CD14-positive monocyte (primary cell): ENCODE measurements around the gene H6PD. TPM values are rescaled to one million over a fixed set of nuclear protein-coding genes. Genes with fewer than 3 reads are reported as not detected.

Source experiments
- DNase-seq, 3 donors: peaks; one replicate each; pipeline ENCODE4 v3.0.0-alpha.2; 2011 to 2022
- H2AFZ ChIP-seq: 2 replicates; pipeline ENCODE4 v1.6.0; 2012; ENCODE audit warnings: mild to moderate bottlenecking, low read depth, low read length, inconsistent platforms; ENCODE audit not compliant: insufficient read depth, poor library complexity, severe bottlenecking
- H3K27ac ChIP-seq, 2 donors: 1 replicate in 1 of 2; 2 replicates in 1 of 2; pipeline ENCODE4 v1.5.1; 2012 to 2013; ENCODE audit warnings: low read length in 2 of 2, control low read depth in 1 of 2, inconsistent platforms in 1 of 2, low read depth in 1 of 2, mild to moderate bottlenecking in 1 of 2
- H3K27me3 ChIP-seq, 2 donors: one replicate each; pipeline versions ENCODE4 v1.6.0 to v1.6.1; 2011 to 2013; ENCODE audit warnings: low read length in 2 of 2; ENCODE audit not compliant: control insufficient read depth in 2 of 2, insufficient read depth in 2 of 2
- H3K36me3 ChIP-seq, 2 donors: replicated peaks in 1 of 2; 1 replicate in 1 of 2; 2 replicates in 1 of 2; pipeline versions ENCODE4 v1.5.1 to v1.6.1; 2012 to 2013; ENCODE audit warnings: low read length in 2 of 2, control low read depth in 1 of 2, inconsistent platforms in 1 of 2, mild to moderate bottlenecking in 1 of 2; ENCODE audit not compliant: insufficient read depth in 2 of 2, control insufficient read depth in 1 of 2
- H3K4me1 ChIP-seq, 2 donors: 1 replicate in 1 of 2; 2 replicates in 1 of 2; pipeline versions ENCODE4 v1.5.1 to v1.6.1; 2012 to 2013; ENCODE audit warnings: low read length in 2 of 2, control low read depth in 1 of 2, inconsistent platforms in 1 of 2, mild to moderate bottlenecking in 1 of 2, moderate library complexity in 1 of 2; ENCODE audit not compliant: insufficient read depth in 2 of 2, control insufficient read depth in 1 of 2
- H3K4me2 ChIP-seq: replicated peaks from 2 replicates; pipeline ENCODE3; 2012; ENCODE audit warnings: low read length, moderate library complexity, mild to moderate bottlenecking; ENCODE audit not compliant: poor library complexity, severe bottlenecking; ENCODE audit errors: extremely low read depth
- H3K4me3 ChIP-seq, 3 experiments: fragments of 200-600 bp in 1 of 3; sonication (generic) in 1 of 3; replicated peaks in 1 of 3; 1 replicate in 2 of 3; 2 replicates in 1 of 3; pipeline ENCODE4 v1.5.1; 2011 to 2013; ENCODE audit warnings: low read length in 3 of 3, mild to moderate bottlenecking in 3 of 3, control low read depth in 2 of 3, low read depth in 2 of 3, inconsistent platforms in 1 of 3, moderate library complexity in 1 of 3
- H3K79me2 ChIP-seq: 2 replicates; pipeline ENCODE4 v1.6.0; 2012; ENCODE audit warnings: mild to moderate bottlenecking, control low read depth, inconsistent platforms, low read length, moderate library complexity; ENCODE audit not compliant: insufficient read depth
- H3K9ac ChIP-seq: 2 replicates; pipeline ENCODE4 v1.6.0; 2017; ENCODE audit warnings: low read length, mild to moderate bottlenecking; ENCODE audit not compliant: insufficient read depth, poor library complexity, severe bottlenecking
- H3K9me3 ChIP-seq, 2 donors: replicated peaks in 1 of 2; 1 replicate in 1 of 2; 2 replicates in 1 of 2; pipeline versions ENCODE4 v1.5.1 to v1.6.1; 2012 to 2013; ENCODE audit warnings: low read length in 2 of 2, control low read depth in 1 of 2; ENCODE audit not compliant: control insufficient read depth in 1 of 2, insufficient read depth in 1 of 2
- H4K20me1 ChIP-seq: 2 replicates; pipeline ENCODE4 v1.6.0; 2012; ENCODE audit warnings: mild to moderate bottlenecking, low read length, control low read depth, moderate library complexity; ENCODE audit not compliant: insufficient read depth
- H3K27ac Mint-ChIP-seq, 7 donors: one replicate each; pipeline ENCODE4 v1.8.0; 2020; ENCODE audit warnings: mild to moderate bottlenecking in 7 of 7, mixed read lengths in 7 of 7, moderate library complexity in 6 of 7, inconsistent platforms in 2 of 7
- H3K27me3 Mint-ChIP-seq, 3 donors: one replicate each; pipeline ENCODE4 v1.8.0; 2021 to 2022; ENCODE audit warnings: low read depth in 3 of 3, mild to moderate bottlenecking in 3 of 3, mixed read lengths in 3 of 3, moderate library complexity in 3 of 3, inconsistent platforms in 1 of 3
- H3K36me3 Mint-ChIP-seq, 2 donors: one replicate each; pipeline ENCODE4 v1.8.0; 2020; ENCODE audit warnings: mixed read lengths in 2 of 2, inconsistent platforms in 1 of 2, mild to moderate bottlenecking in 1 of 2
- H3K4me1 Mint-ChIP-seq: one replicate; pipeline ENCODE4 v1.8.0; 2020; ENCODE audit warnings: mild to moderate bottlenecking, mixed read lengths
- H3K4me3 Mint-ChIP-seq, 2 donors: one replicate each; pipeline ENCODE4 v1.8.0; 2020; ENCODE audit warnings: mild to moderate bottlenecking in 2 of 2, mixed read lengths in 2 of 2, moderate library complexity in 1 of 2
- H3K9me3 Mint-ChIP-seq, 7 donors: one replicate each; pipeline ENCODE4 v1.8.0; 2020 to 2022; ENCODE audit warnings: mixed read lengths in 7 of 7, mild to moderate bottlenecking in 6 of 7, moderate library complexity in 6 of 7, inconsistent platforms in 2 of 7
- WGBS: methylation state at CpG from one replicate; pipeline ENCODE4 v1.1.5; 2013; ENCODE audit warnings: missing lambda C conversion rate; ENCODE audit not compliant: insufficient coverage; 5-methylcytosine and 5-hydroxymethylcytosine counted together
- intact Hi-C, 2 donors: fragments of 100-400 bp; cut with micrococcal nuclease; formaldehyde crosslinking; loops; one replicate each; pipeline versions ENCODE4 v1.15.0 to v1.15.1; 2023
- polyA plus RNA-seq, 3 donors: library from polyadenylated mRNA; depleted of rRNA in 1 of 3; unstranded in 2 of 3; stranded (reverse) in 1 of 3; fragments of 300-500 nt in 2 of 3; fragments of >200 nt in 1 of 3; fragmentation: Illumina TruSeq in 2 of 3; gene quantifications; 1 replicate in 2 of 3; 2 replicates in 1 of 3; pipeline ENCODE4 v1.2.3, GENCODE V29; 2012 to 2021
- TF ChIP-seq, protein P1 (sequence below): fragments of 200-600 bp; IDR thresholded peaks from one replicate; pipeline ENCODE4 v1.8.0; 2022; ENCODE audit warnings: antibody characterized with exemption, mild to moderate bottlenecking

H6PD gene
- polyA plus RNA-seq, 3 donors = 8.6 to 15.9 (median 11.4) TPM

DNA sequence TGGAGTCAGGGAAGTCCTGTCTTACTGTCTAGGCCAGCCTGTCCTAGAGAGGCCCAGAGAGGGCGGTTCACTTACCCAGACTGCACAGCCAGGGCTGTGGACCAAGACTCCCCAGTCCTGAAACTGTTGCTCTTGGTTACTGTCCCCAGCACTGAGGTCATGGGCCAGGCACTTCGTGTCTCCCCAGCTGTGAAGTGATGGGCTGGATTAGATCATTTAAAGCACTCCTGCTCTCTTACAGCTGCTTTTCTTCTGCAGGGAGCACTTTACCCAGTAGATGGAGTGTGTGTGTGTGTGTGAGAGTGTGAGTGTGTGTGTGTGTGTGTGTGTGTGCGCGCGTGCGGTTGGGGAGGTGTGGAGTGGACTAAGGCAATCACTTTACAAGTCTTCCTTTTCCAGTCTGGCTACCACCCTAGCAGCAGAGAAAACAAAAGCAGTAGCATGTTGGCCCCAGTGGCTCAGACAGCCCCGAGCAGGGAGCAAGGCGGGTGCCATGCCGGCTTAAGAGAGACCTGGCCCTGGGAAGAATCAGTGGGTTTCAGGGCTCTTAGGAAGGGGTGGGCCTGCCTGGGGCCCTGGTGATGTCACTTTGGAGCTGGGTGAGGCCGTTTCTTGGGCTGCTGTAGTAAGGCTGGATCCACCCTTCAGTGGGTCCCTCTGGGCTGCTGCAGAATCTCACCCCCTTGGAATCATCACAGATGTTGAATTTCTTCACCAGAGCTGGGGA is 60.5 kb downstream of the H6PD start:
- Histone ChIP-seq H3K79me2 (no peaks in the 10 kb centered on the region), H4K20me1 (no peaks in the 10 kb centered on the region), H2AFZ (no peak overlapping the region), H3K27me3 (peaks cover 16 to 47% of the 10 kb centered on the region in 2 donors), H3K9ac (no peak overlapping the region), H3K36me3 (no peaks in the 10 kb centered on the region), H3K9me3 (no peaks in the 10 kb centered on the region), H3K4me3 (no peak overlapping the region), H3K4me1 (peaks cover 17 to 26% of the 10 kb centered on the region in 2 donors), H3K4me2 (no peak overlapping the region), H3K27ac (no peak overlapping the region)
- Mint-ChIP-seq H3K4me1 (peaks cover 15% of the 10 kb centered on the region), H3K9me3 (peaks cover 0 to 7% (median 0%) of the 10 kb centered on the region in 7 donors), H3K4me3 (peak overlapping the region in 1 of 2 donors; percentile 75), H3K27me3 (peaks cover 19 to 31% (median 27%) of the 10 kb centered on the region in 3 donors), H3K36me3 (no peaks in the 10 kb centered on the region), H3K27ac (peak overlapping the region in 1 of 7 donors; percentile 45)
- no peak for DNase-seq
- TF ChIP-seq, protein P1, sequence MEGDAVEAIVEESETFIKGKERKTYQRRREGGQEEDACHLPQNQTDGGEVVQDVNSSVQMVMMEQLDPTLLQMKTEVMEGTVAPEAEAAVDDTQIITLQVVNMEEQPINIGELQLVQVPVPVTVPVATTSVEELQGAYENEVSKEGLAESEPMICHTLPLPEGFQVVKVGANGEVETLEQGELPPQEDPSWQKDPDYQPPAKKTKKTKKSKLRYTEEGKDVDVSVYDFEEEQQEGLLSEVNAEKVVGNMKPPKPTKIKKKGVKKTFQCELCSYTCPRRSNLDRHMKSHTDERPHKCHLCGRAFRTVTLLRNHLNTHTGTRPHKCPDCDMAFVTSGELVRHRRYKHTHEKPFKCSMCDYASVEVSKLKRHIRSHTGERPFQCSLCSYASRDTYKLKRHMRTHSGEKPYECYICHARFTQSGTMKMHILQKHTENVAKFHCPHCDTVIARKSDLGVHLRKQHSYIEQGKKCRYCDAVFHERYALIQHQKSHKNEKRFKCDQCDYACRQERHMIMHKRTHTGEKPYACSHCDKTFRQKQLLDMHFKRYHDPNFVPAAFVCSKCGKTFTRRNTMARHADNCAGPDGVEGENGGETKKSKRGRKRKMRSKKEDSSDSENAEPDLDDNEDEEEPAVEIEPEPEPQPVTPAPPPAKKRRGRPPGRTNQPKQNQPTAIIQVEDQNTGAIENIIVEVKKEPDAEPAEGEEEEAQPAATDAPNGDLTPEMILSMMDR = no peak
- WGBS = 96% methylated on average over 4 of the region's 10 CpGs
- intact Hi-C loops = loop anchor here in 1 of 2 donors (5.0 kb wide), 1 partner anchor 63 kb away; the partner anchor contains the start of gene H6PD

DNA sequence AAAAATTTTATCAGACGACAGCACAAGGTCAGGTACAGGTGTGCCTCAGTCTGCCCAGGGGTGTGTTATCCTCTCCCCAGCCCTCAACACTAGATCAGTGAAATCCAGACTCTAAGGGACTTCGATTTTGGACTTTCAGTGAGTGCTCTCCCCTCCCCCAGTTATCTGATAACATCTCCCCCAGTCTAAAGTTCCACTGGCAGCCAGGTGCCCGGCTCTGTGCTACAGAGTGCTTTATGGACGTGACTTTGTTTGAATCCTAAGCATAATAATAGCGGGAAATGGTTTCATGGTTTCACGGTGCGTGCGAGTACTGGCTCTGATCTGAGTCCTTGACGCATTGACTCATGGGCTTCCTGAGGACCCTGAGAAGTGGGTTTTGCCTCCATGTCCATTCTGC is 61.3 kb downstream of the H6PD start:
- H3K9me3 ChIP-seq = no peaks in the 10 kb centered on the region
- Mint-ChIP-seq H3K36me3 (no peaks in the 10 kb centered on the region), H3K27ac (no peak overlapping the region), H3K27me3 (peaks cover 17 to 31% (median 26%) of the 10 kb centered on the region in 3 donors), H3K4me1 (peaks cover 16% of the 10 kb centered on the region), H3K4me3 (peak overlapping the region in 1 of 2 donors; percentile 75), H3K9me3 (peaks cover 0 to 7% (median 0%) of the 10 kb centered on the region in 7 donors)
- H4K20me1 ChIP-seq = no peaks in the 10 kb centered on the region
- no peak overlapping the region for H3K9ac ChIP-seq
- no peak overlapping the region for H3K4me2 ChIP-seq
- H2AFZ ChIP-seq = no peak overlapping the region
- no peak overlapping the region for H3K27ac ChIP-seq
- intact Hi-C loops = no loop called here
- H3K27me3 ChIP-seq = peaks cover 16 to 47% of the 10 kb centered on the region in 2 donors
- no peak overlapping the region for H3K4me3 ChIP-seq
- H3K4me1 ChIP-seq = peaks cover 23 to 26% of the 10 kb centered on the region in 2 donors
- WGBS = 85% methylated on average over 8 of the region's 9 CpGs
- DNase-seq = no peak
- no peaks in the 10 kb centered on the region for H3K36me3 ChIP-seq
- no peaks in the 10 kb centered on the region for H3K79me2 ChIP-seq
- TF ChIP-seq, protein P1 = no peak
